Smooth muscle cell (in vitro differentiated cells): ENCODE results near the gene ZNF560. TPM values are rescaled to one million over a fixed set of nuclear protein-coding genes. Genes with fewer than 3 reads are reported as not detected.

Source experiments
- DNase-seq: peaks from one replicate; lab custom pipeline; 2025; ENCODE audit not compliant: unreplicated experiment; lab: John Stamatoyannopoulos, UW
- H2AFZ ChIP-seq: fragments of 200-600 bp; sonication (generic); 2 replicates; pipeline ENCODE4 v1.6.0; 2016; ENCODE audit warnings: antibody characterized with exemption, low read depth, mild to moderate bottlenecking
- H3F3A ChIP-seq: fragments of 200-600 bp; sonication (generic); 2 replicates; pipeline ENCODE4 v1.6.0; 2017; ENCODE audit warnings: antibody characterized with exemption, low read depth
- H3K27ac ChIP-seq: fragments of 200-600 bp; sonication (generic); 2 replicates; pipeline ENCODE4 v1.5.1; 2016; ENCODE audit warnings: low read depth, mild to moderate bottlenecking
- H3K27me3 ChIP-seq: fragments of 200-600 bp; sonication (generic); 2 replicates; pipeline ENCODE4 v1.6.1; 2016; ENCODE audit warnings: low read depth, mild to moderate bottlenecking
- H3K36me3 ChIP-seq: fragments of 200-600 bp; sonication (generic); 2 replicates; pipeline ENCODE4 v1.5.1; 2016; ENCODE audit warnings: low read depth
- H3K4me1 ChIP-seq: fragments of 200-600 bp; sonication (generic); 2 replicates; pipeline ENCODE4 v1.5.1; 2016; ENCODE audit warnings: low read depth
- H3K4me2 ChIP-seq: fragments of 200-600 bp; sonication (generic); 2 replicates; pipeline ENCODE4 v1.6.0; 2016; ENCODE audit warnings: mild to moderate bottlenecking
- H3K4me3 ChIP-seq: fragments of 200-600 bp; sonication (generic); 2 replicates; pipeline ENCODE4 v1.5.1; 2016; ENCODE audit warnings: mild to moderate bottlenecking
- H3K79me2 ChIP-seq: fragments of 200-600 bp; sonication (generic); 2 replicates; pipeline ENCODE4 v1.6.0; 2016; ENCODE audit warnings: low read depth, mild to moderate bottlenecking
- H3K9ac ChIP-seq: fragments of 200-600 bp; sonication (generic); 2 replicates; pipeline ENCODE4 v1.6.0; 2016; ENCODE audit warnings: low read depth
- H3K9me3 ChIP-seq: fragments of 200-600 bp; sonication (generic); replicated peaks from 2 replicates; pipeline ENCODE4 v1.5.1; 2016; ENCODE audit warnings: low read depth
- H4K20me1 ChIP-seq: fragments of 200-600 bp; sonication (generic); 2 replicates; pipeline ENCODE4 v1.6.0; 2016; ENCODE audit warnings: low read depth
- CTCF ChIP-seq: fragments of 200-600 bp; sonication (generic); IDR thresholded peaks from 2 replicates; pipeline ENCODE4 v1.5.1; 2017; ENCODE audit warnings: borderline replicate concordance, mild to moderate bottlenecking, antibody characterized with exemption; ENCODE audit not compliant: insufficient read depth, poor library complexity, severe bottlenecking
- WGBS: methylation state at CpG from one replicate; pipeline ENCODE4 v1.1.7; 2016; ENCODE audit warnings: low lambda C conversion rate; 5-methylcytosine and 5-hydroxymethylcytosine counted together
- polyA plus RNA-seq: library from polyadenylated mRNA; unstranded; fragments of >200 nt; fragmentation: Nextera tagmentation; extraction: Ambion mirVana; gene quantifications from 2 replicates; pipeline ENCODE4 v1.2.1, GENCODE V29; 2016
- total RNA-seq: library from RNA; depleted of rRNA; stranded (reverse); fragments of >200 nt; gene quantifications from 2 replicates; pipeline ENCODE4 v1.2.3, GENCODE V29; 2014

Gene ZNF560
- total and polyA plus RNA-seq, 2 experiments from 2014 or later, result not detected

- 91% methylated on average over 7 of the region's 7 CpGs for WGBS
- no peak overlapping the region for H2AFZ ChIP-seq
- H4K20me1 ChIP-seq, result no peaks in the 10 kb centered on the region
- H3K4me3 ChIP-seq, result no peak overlapping the region
- no peak overlapping the region for H3K4me2 ChIP-seq
- peak; percentile 43 for TF ChIP-seq CTCF
- H3K4me1 ChIP-seq, result peaks cover 7% of the 10 kb centered on the region
- H3K9ac ChIP-seq, result no peak overlapping the region
- DNase-seq, result no peak
- no peak overlapping the region for H3K27ac ChIP-seq
- H3K9me3 ChIP-seq, result no peaks in the 10 kb centered on the region
- H3F3A ChIP-seq, result no peaks in the 10 kb centered on the region
- no peaks in the 10 kb centered on the region for H3K27me3 ChIP-seq
- peaks cover 9% of the 10 kb centered on the region for H3K36me3 ChIP-seq
- H3K79me2 ChIP-seq, result peaks cover 20% of the 10 kb centered on the region
Measured at GRCh38 chr19:9431475-9431874, 66.9 kb downstream of the ZNF560 start.

- no peak for DNase-seq
- Histone ChIP-seq H3K4me2 (no peak overlapping the region), H4K20me1 (no peaks in the 10 kb centered on the region), H3K36me3 (peaks cover 9% of the 10 kb centered on the region), H3K4me3 (no peak overlapping the region), H3K27ac (no peak overlapping the region), H3K9ac (no peak overlapping the region), H2AFZ (no peak overlapping the region), H3K4me1 (no peaks in the 10 kb centered on the region), H3K9me3 (no peaks in the 10 kb centered on the region), H3F3A (no peaks in the 10 kb centered on the region), H3K27me3 (no peaks in the 10 kb centered on the region), H3K79me2 (peaks cover 12% of the 10 kb centered on the region)
- 95% methylated on average over 1 of the region's 1 CpG for WGBS
- no peak for TF ChIP-seq CTCF
Measured at GRCh38 chr19:9430444-9430843, 68.0 kb downstream of the ZNF560 start.

- no peaks in the 10 kb centered on the region for H3K27me3 ChIP-seq
- H3K9ac ChIP-seq, result no peak overlapping the region
- TF ChIP-seq CTCF, result no peak
- peaks cover 10% of the 10 kb centered on the region for H3K36me3 ChIP-seq
- no peaks in the 10 kb centered on the region for H3K9me3 ChIP-seq
- H3K4me2 ChIP-seq, result no peak overlapping the region
- WGBS, result 84% methylated on average over 6 of the region's 6 CpGs
- H3F3A ChIP-seq, result no peaks in the 10 kb centered on the region
- no peaks in the 10 kb centered on the region for H3K4me1 ChIP-seq
- H3K4me3 ChIP-seq, result no peak overlapping the region
- no peak overlapping the region for H3K27ac ChIP-seq
- H3K79me2 ChIP-seq, result no peaks in the 10 kb centered on the region
- no peak for DNase-seq
- no peaks in the 10 kb centered on the region for H4K20me1 ChIP-seq
- no peak overlapping the region for H2AFZ ChIP-seq
Measured at GRCh38 chr19:9427941-9428340, 70.5 kb downstream of the ZNF560 start.

Other genes starting within 250 kb of the ZNF560 start
- not detected in 2 replicates for gene OR7E24, start 247.7 kb downstream of the ZNF560 start, total RNA-seq
- not detected in 2 replicates for gene OR7E24, start 247.7 kb downstream of the ZNF560 start, polyA plus RNA-seq
- 6.3 and 17.9 TPM in 2 replicates for gene ZNF699, start 188.8 kb downstream of the ZNF560 start, total RNA-seq
- 3.5 and 3.7 TPM in 2 replicates for gene ZNF699, start 188.8 kb downstream of the ZNF560 start, polyA plus RNA-seq
- 22.8 and 23.8 TPM in 2 replicates for gene ZNF559, start 174.4 kb downstream of the ZNF560 start, total RNA-seq
- gene ZNF559, start 174.4 kb downstream of the ZNF560 start, polyA plus RNA-seq, result 7.8 and 8.9 TPM in 2 replicates
- 4.8 and 5.3 TPM in 2 replicates for gene ZNF177, start 135.6 kb downstream of the ZNF560 start, total RNA-seq
- gene ZNF177, start 135.6 kb downstream of the ZNF560 start, polyA plus RNA-seq, result 2.4 and 2.8 TPM in 2 replicates
- gene ZNF266, start 63.0 kb downstream of the ZNF560 start, total RNA-seq, result 19.6 and 56.6 TPM in 2 replicates
- gene ZNF266, start 63.0 kb downstream of the ZNF560 start, polyA plus RNA-seq, result 8.9 and 11.5 TPM in 2 replicates
- gene ZNF426, start 40.0 kb upstream of the ZNF560 start, total RNA-seq, result 13.2 and 21.0 TPM in 2 replicates
- gene ZNF426, start 40.0 kb upstream of the ZNF560 start, polyA plus RNA-seq, result 8.1 and 12.7 TPM in 2 replicates
- gene ZNF121, start 85.9 kb upstream of the ZNF560 start, total RNA-seq, result 33.1 and 33.6 TPM in 2 replicates
- gene ZNF121, start 85.9 kb upstream of the ZNF560 start, polyA plus RNA-seq, result 3.6 and 4.1 TPM in 2 replicates
- gene ZNF561, start 122.6 kb upstream of the ZNF560 start, total RNA-seq, result 59.3 and 64.2 TPM in 2 replicates
- 27.1 and 30.5 TPM in 2 replicates for gene ZNF561, start 122.6 kb upstream of the ZNF560 start, polyA plus RNA-seq
- gene ZNF562, start 176.5 kb upstream of the ZNF560 start, total RNA-seq, result 0.36 and 1.6 TPM in 2 replicates
- 0.20 and 0.86 TPM in 2 replicates for gene ZNF562, start 176.5 kb upstream of the ZNF560 start, polyA plus RNA-seq